ENCODE results near the gene JDP2. TPM values are rescaled to one million over a fixed set of nuclear protein-coding genes. Genes with fewer than 3 reads are reported as not detected.

Gene JDP2
- total RNA-seq, 1 experiment from 2014 or later = 22.8 TPM

DNA sequence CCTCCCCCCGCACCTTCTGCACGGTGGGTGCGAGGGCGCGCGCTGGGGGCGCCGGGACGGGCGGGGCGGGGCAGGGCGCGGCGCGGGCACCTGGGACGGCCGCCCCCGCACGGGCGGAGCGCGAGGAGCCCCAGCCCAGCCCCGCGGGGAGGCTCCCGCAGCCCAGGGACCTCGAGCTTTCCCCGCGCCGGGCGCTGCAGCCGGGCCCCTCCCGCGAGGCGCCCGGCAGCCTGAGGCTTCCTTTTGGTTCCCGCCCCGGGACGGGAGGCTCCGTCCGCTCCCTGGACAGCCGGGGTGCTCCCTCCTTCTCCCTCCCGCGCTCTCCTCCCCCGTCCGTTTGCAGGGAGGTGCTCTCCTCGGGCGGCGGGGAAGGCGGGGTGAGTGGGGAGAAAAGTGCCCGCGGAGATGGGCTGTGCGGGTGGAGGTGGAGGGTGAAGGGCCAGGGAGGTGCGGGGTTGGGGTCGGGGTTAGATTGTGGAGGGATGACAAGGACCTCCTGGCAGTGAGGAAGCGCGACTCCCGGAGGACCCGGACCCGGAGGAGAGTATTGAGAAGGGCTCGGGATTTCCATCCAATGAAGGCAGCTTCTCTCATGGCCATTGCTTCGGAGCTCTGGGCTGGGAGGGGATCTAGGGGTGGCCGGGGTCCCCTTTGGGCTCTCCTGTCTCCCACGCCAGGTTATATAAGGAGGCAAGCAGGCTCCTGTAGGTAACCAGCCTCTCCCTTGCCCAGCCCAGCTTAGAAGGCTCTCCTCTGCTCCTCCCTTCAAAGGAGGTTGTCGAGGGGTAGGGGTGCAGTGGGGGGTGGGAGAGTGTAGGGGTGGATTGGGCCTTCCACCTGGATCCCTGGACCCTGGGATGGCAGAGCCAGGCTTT lies 645 bp downstream of the JDP2 start:
- no peak for DNase-seq
- H3K9ac ChIP-seq (ENCODE audit: extremely low read depth, insufficient read length, low read length) = no peak overlapping the region
- WGBS (ENCODE audit: extremely low coverage, insufficient read length, low lambda C conversion rate) = no CpG with 5 or more reads among the region's 64 CpGs

More for the DNA sequence above, 645 bp downstream of the JDP2 start:
- Histone ChIP-seq H3K4me2 (ENCODE audit: insufficient read depth, insufficient read length, low read length) (peak overlapping the region; percentile 67), H3K79me2 (ENCODE audit: insufficient read depth, low read length) (peaks cover 1% of the 10 kb centered on the region; the same call in 1 of the 2 replicates), H3K4ac (ENCODE audit: low read depth, low read length) (no peak overlapping the region), H3K14ac (ENCODE audit: insufficient read depth, low read length) (peak overlapping the region; percentile 38), H2BK15ac (ENCODE audit: low read depth, low read length) (no peak overlapping the region), H3K27me3 (ENCODE audit: insufficient read depth, low read length) (peaks cover 2% of the 10 kb centered on the region; the same call in 1 of the 2 replicates), H2BK120ac (ENCODE audit: low read depth, low read length, poor library complexity, severe bottlenecking) (no peak overlapping the region), H3K18ac (ENCODE audit: insufficient read length, low read depth, low read length) (peak overlapping the region; percentile 51), H2AK5ac (ENCODE audit: insufficient read length, low read length) (no peak overlapping the region), H4K91ac (ENCODE audit: insufficient read length, low read depth, low read length) (no peak overlapping the region), H2AFZ (ENCODE audit: low read length) (no peak overlapping the region), H2BK5ac (ENCODE audit: insufficient read length, low read length) (no peak overlapping the region), H3K23ac (ENCODE audit: insufficient read length, low read depth, low read length) (no peak overlapping the region), H2BK12ac (ENCODE audit: insufficient read length, low read depth, low read length) (no peak overlapping the region), H3T11ph (ENCODE audit: low read length) (no peak overlapping the region), H4K20me1 (ENCODE audit: control insufficient read depth, insufficient read depth, insufficient read length) (no peaks in the 10 kb centered on the region), H3K56ac (ENCODE audit: insufficient read length, low read depth, low read length) (no peak overlapping the region), H3K79me1 (ENCODE audit: insufficient read depth, low read depth, low read length, poor library complexity, severe bottlenecking) (no peaks in the 10 kb centered on the region), H3K9me3 (ENCODE audit: control insufficient read depth, low read depth, low read length) (no peaks in the 10 kb centered on the region), H3K23me2 (ENCODE audit: insufficient read length, low read depth, low read length, poor library complexity, severe bottlenecking) (peaks cover 16% of the 10 kb centered on the region), H3K27ac (ENCODE audit: insufficient read length, low read depth, low read length) (no peak overlapping the region), H4K8ac (replicated peaks; ENCODE audit: insufficient read length, low read depth, low read length) (no peak overlapping the region), H2BK20ac (ENCODE audit: low read depth, low read length, poor library complexity, severe bottlenecking) (no peak overlapping the region), H3K4me1 (ENCODE audit: insufficient read depth, low read length) (peaks cover 5% of the 10 kb centered on the region; the same call in 1 of the 2 replicates), H4K5ac (ENCODE audit: insufficient read length, low read depth, low read length) (no peak overlapping the region)
- Mint-ChIP-seq H3K36me3 (ENCODE audit: insufficient read depth in 1 of 3, low read depth in 3 of 3) (peaks cover 10 to 23% (median 18%) of the 10 kb centered on the region in 3 experiments), H3K4me1 (peaks cover 36% of the 10 kb centered on the region in 2 experiments), H3K27me3 (ENCODE audit: low read depth) (peaks cover 40% of the 10 kb centered on the region), H3K4me3 (peak overlapping the region; percentile 78 to 89), H3K27ac (peak overlapping the region in 1 of 3 experiments; percentile 35; a peak in 1 of 7 replicates), H3K9me3 (peaks cover 6 to 11% of the 10 kb centered on the region in 2 experiments)
- TF ChIP-seq, protein P1, sequence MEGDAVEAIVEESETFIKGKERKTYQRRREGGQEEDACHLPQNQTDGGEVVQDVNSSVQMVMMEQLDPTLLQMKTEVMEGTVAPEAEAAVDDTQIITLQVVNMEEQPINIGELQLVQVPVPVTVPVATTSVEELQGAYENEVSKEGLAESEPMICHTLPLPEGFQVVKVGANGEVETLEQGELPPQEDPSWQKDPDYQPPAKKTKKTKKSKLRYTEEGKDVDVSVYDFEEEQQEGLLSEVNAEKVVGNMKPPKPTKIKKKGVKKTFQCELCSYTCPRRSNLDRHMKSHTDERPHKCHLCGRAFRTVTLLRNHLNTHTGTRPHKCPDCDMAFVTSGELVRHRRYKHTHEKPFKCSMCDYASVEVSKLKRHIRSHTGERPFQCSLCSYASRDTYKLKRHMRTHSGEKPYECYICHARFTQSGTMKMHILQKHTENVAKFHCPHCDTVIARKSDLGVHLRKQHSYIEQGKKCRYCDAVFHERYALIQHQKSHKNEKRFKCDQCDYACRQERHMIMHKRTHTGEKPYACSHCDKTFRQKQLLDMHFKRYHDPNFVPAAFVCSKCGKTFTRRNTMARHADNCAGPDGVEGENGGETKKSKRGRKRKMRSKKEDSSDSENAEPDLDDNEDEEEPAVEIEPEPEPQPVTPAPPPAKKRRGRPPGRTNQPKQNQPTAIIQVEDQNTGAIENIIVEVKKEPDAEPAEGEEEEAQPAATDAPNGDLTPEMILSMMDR (conservative IDR thresholded peaks at IDR 0.05) = no peak
